Measurements from ENCODE around the gene DDX1.

Gene DDX1

GRCh38 chr2:15577071-15577735 lies 14.5 kb upstream of the DDX1 start:
- no peak overlapping the region for H3K4me3 ChIP-seq (ENCODE audit: low read depth, low read length)
- H3K36me3 ChIP-seq: no peaks in the 10 kb centered on the region
- no peaks in the 10 kb centered on the region for H3K9me3 ChIP-seq (ENCODE audit: severe bottlenecking)
- no peaks in the 10 kb centered on the region for H3K27me3 ChIP-seq (ENCODE audit: insufficient read depth, low read depth, severe bottlenecking)
- TF ChIP-seq CTCF (IDR thresholded peaks at IDR 0.05; ENCODE audit: low read depth, low read length): peak; percentile 88
- H3K27ac ChIP-seq: no peak overlapping the region
- DNase-seq: peak; percentile 96

GRCh38 chr2:15579641-15580040 lies 12.0 kb upstream of the DDX1 start:
- Histone ChIP-seq H3K36me3 (no peaks in the 10 kb centered on the region), H3K9me3 (ENCODE audit: severe bottlenecking) (no peaks in the 10 kb centered on the region), H3K27ac (no peak overlapping the region), H3K4me3 (ENCODE audit: low read depth, low read length) (no peak overlapping the region), H3K27me3 (ENCODE audit: insufficient read depth, low read depth, severe bottlenecking) (no peaks in the 10 kb centered on the region)
- no peak for TF ChIP-seq CTCF (IDR thresholded peaks at IDR 0.05; ENCODE audit: low read depth, low read length)
- DNase-seq: no peak

GRCh38 chr2:15580451-15580850 lies 11.2 kb upstream of the DDX1 start:
- no peak for DNase-seq
- Histone ChIP-seq H3K4me3 (ENCODE audit: low read depth, low read length) (no peak overlapping the region), H3K36me3 (no peaks in the 10 kb centered on the region), H3K9me3 (ENCODE audit: severe bottlenecking) (no peaks in the 10 kb centered on the region), H3K27me3 (ENCODE audit: insufficient read depth, low read depth, severe bottlenecking) (no peaks in the 10 kb centered on the region), H3K27ac (no peak overlapping the region)
- TF ChIP-seq CTCF (IDR thresholded peaks at IDR 0.05; ENCODE audit: low read depth, low read length): no peak

GRCh38 chr2:15582710-15583357 lies 8.8 kb upstream of the DDX1 start:
- H3K4me3 ChIP-seq (ENCODE audit: low read depth, low read length): no peak overlapping the region
- no peaks in the 10 kb centered on the region for H3K36me3 ChIP-seq
- TF ChIP-seq CTCF (IDR thresholded peaks at IDR 0.05; ENCODE audit: low read depth, low read length): no peak
- no peak overlapping the region for H3K27ac ChIP-seq
- no peaks in the 10 kb centered on the region for H3K9me3 ChIP-seq (ENCODE audit: severe bottlenecking)
- no peaks in the 10 kb centered on the region for H3K27me3 ChIP-seq (ENCODE audit: insufficient read depth, low read depth, severe bottlenecking)
- DNase-seq: no peak

- Histone ChIP-seq H3K27me3 (ENCODE audit: insufficient read depth, low read depth, severe bottlenecking) (no peaks in the 10 kb centered on the region), H3K36me3 (no peaks in the 10 kb centered on the region), H3K9me3 (ENCODE audit: severe bottlenecking) (no peaks in the 10 kb centered on the region), H3K4me3 (ENCODE audit: low read depth, low read length) (no peak overlapping the region), H3K27ac (no peak overlapping the region)
- no peak for TF ChIP-seq CTCF (IDR thresholded peaks at IDR 0.05; ENCODE audit: low read depth, low read length)
- DNase-seq: no peak
Observed at GRCh38 chr2:15583826-15584225, 7.8 kb upstream of the DDX1 start.
